Measurements from ENCODE around the gene RAD1.

The RAD1 gene

DNA sequence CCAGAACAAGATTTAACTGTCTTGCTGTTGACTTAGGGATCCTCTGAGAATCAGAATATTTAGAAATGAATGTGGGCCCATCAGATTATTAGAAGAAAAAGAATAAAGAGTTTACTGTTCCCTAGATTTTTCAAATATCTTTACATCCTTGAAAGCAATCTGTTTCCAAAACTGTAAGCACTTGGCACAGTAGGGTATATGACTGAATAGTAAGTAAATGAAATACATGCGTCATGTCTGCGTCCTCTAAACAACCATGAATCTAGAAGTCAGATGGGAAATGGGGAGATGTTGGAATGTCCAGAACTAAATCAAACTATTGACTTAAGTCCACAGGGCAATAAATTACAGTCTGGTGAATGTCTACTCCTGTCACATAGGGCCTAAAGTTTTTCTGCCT lies 50.2 kb downstream of the RAD1 start:
- no peak for DNase-seq (ENCODE audit: low spot score)

DNA sequence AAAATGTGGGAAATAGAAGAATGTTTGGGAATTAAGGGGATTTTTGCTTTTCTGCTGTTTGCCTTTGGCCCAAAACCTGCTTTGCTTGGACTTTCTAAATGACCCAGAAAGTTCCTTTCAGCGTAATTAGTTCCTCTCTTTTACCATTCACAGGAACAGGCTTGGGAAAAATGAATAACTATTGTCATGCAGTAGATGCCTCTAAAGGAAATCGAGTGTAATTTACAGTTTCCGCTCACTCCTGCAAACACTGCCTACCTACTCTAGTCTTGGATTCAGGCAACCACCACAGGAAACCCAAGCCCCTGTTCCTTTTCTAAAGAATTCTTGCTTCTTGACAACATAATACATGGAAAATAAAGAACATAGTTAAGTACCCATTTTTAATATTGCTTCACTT lies 51.4 kb downstream of the RAD1 start:
- no peak for DNase-seq (ENCODE audit: low spot score)

DNA sequence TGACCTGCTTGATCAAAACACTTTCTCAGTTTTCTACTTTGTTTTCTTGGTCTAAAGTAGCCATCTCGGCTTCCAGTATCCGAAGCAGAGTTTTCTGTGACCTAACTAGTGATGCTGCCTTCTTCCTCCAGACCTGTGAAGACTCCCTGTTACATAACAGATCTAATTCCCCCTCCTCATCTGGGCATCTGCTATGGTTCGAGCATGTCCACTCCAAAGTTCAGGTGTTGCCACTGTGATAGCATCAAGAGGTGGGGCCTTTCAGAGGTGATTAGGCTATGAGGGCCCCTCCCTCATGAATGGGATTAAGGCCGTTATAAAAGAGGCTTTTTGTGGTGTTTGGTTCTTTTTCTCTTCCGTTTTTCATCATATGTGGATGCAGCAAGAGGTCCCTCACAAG lies 56.1 kb downstream of the RAD1 start:
- DNase-seq (ENCODE audit: low spot score) = no peak

DNA sequence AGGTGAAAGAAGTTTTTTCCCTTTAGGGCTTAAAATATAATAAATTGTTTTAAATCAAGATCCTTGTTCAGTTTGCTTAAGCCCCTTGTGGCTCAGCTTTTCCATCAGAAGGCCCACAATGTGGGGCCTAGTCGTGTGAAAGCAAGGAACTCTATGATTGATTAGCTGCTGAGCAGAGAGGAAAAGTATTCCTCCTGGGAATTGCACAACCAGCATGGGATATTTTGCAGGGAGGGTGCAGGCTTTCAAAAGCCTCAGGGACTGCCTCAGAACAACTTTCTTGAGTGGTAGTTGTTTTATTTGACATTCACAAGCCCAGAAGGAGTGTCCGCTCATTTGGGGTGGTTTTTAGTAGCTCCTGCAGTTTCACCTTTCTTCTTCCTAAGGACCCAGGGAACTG lies 56.5 kb downstream of the RAD1 start:
- DNase-seq (ENCODE audit: low spot score) = no peak

DNA sequence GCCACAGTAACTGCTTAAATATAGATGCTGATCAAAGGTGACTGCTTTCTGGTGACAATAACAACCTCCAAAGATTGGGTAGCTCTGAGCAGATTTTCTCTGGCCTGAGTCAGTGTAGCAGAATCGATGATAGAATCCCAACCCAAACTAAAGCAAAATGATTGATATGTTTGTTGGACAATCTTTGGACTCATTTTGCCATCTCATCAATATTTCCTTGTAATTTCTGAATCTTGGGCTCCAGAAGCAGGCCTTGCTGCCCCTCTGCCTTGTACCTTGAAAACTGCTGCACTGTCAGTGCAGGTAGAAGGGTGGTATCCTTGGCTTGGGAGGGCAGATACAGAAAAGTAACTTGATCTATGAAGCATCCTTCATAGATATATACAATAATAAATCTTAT lies 57.4 kb downstream of the RAD1 start:
- no peak for DNase-seq (ENCODE audit: low spot score)

DNA sequence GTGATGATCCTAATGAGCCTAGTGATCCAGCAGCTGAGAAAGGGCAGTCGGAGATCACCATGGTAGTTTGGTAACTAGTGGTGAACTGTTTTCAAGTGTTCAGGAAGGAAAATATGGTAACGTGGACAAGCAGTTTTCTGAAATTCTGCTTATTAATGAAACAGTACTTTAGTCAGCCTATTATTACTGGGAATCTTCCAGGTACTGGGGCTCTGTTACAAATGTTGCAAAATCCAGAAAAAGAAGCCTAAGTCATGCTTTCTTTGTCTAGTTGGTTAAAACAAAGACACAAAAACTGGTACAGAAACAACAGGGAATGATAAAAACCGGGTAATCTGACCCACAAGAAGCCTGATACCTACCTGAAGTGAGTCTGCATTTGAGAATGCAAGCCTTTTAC lies 58.1 kb downstream of the RAD1 start:
- DNase-seq (ENCODE audit: low spot score) = no peak

Data from LoVo (cell line).